GM23338 (cell line): ENCODE results near the gene KLK15.

Experiments used
- CTCF ChIP-seq, 2 experiments: fragments of 200-600 bp in 1 of 2; sonication (generic) in 1 of 2; conservative IDR thresholded peaks; 2 replicates each; pipeline versions ENCODE4 v1.5.1 to v1.6.1; 2016 to 2017; ENCODE audit warnings: antibody characterized with exemption in 2 of 2, low read depth in 2 of 2, mild to moderate bottlenecking in 2 of 2, moderate library complexity in 1 of 2
- EZH2 ChIP-seq: fragments of 200-600 bp; sonication (generic); IDR thresholded peaks from one replicate; pipeline ENCODE4 v1.8.0; 2017; ENCODE audit warnings: antibody characterized with exemption, mild to moderate bottlenecking, low read depth; ENCODE audit not compliant: unreplicated experiment
- EZH2phosphoT487 ChIP-seq: fragments of 200-600 bp; sonication (generic); IDR thresholded peaks from one replicate; pipeline ENCODE4 v1.8.1; 2018; ENCODE audit warnings: antibody characterized with exemption; ENCODE audit not compliant: unreplicated experiment
- JUNB ChIP-seq: IDR thresholded peaks from one replicate; pipeline ENCODE4 v1.6.1; 2016; ENCODE audit warnings: antibody characterized with exemption; ENCODE audit not compliant: unreplicated experiment
- NANOG ChIP-seq: IDR thresholded peaks from 2 replicates; pipeline ENCODE4 v1.6.1; 2016; ENCODE audit warnings: antibody characterized with exemption, borderline replicate concordance
- POLR2AphosphoS5 ChIP-seq: IDR thresholded peaks from 2 replicates; pipeline ENCODE4 v1.6.1; 2016; ENCODE audit warnings: antibody characterized with exemption, low read depth
- ZNF114 ChIP-seq: fragments of 250-450 bp; sonication (Bioruptor Pico); IDR thresholded peaks from 2 replicates; pipeline ENCODE4 v1.5.0; 2020; ENCODE audit warnings: mild to moderate bottlenecking, moderate library complexity
- TF ChIP-seq, protein P1 (sequence below): IDR thresholded peaks from one replicate; pipeline ENCODE4 v1.6.1; 2018; ENCODE audit warnings: antibody characterized with exemption; ENCODE audit not compliant: unreplicated experiment

DNA sequence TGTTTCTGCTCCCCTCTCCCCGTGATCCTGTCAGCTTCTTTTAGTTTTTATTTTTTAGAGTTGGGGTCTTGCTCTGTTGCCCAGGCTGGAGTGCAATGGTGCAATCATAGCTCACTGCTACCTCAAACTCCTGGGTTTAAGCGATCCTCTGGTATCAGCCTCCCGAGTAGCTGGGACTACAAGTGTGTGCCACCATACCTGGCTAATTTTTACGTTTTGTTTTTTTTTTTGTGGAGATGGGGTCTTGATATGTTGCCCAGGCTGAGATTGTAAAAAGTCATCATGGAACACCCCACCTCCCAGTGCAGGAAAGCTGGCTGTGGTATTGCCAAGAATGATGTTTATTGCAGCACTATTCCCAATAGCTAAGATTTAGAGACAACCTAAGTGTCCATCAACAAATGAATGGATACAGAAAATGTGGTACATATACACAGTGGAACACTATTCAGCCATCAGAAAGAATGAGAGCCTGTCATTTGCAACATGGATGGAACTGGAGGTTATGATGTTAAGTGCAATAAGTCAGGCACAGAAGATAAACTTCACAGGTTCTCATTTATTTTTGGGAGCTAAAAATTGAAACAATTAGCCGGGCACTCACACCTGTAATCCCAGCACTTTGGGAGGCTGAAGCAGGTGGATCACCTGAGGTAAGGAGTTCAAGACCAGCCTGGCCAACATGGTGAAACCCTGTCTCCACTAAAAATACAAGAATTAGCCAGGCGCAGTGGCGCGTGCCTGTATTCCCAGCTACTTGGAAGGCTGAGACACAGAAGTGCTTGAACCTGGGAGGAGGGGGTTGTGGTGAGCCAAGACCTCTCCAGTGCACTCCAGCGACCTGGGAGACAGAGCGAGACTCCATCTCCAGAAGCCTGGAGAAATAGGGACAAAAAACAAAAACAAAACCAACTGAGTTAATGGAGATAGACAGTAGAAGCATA lies 6.6 kb upstream of the KLK15 start:
- TF ChIP-seq EZH2phosphoT487 (no peak), CTCF (conservative IDR thresholded peaks at IDR 0.05; ENCODE audit: low read depth in 2 of 2) (no peak), EZH2 (no peak), POLR2AphosphoS5 (no peak), NANOG (no peak), ZNF114 (no peak), JUNB (no peak)
- TF ChIP-seq, protein P1, sequence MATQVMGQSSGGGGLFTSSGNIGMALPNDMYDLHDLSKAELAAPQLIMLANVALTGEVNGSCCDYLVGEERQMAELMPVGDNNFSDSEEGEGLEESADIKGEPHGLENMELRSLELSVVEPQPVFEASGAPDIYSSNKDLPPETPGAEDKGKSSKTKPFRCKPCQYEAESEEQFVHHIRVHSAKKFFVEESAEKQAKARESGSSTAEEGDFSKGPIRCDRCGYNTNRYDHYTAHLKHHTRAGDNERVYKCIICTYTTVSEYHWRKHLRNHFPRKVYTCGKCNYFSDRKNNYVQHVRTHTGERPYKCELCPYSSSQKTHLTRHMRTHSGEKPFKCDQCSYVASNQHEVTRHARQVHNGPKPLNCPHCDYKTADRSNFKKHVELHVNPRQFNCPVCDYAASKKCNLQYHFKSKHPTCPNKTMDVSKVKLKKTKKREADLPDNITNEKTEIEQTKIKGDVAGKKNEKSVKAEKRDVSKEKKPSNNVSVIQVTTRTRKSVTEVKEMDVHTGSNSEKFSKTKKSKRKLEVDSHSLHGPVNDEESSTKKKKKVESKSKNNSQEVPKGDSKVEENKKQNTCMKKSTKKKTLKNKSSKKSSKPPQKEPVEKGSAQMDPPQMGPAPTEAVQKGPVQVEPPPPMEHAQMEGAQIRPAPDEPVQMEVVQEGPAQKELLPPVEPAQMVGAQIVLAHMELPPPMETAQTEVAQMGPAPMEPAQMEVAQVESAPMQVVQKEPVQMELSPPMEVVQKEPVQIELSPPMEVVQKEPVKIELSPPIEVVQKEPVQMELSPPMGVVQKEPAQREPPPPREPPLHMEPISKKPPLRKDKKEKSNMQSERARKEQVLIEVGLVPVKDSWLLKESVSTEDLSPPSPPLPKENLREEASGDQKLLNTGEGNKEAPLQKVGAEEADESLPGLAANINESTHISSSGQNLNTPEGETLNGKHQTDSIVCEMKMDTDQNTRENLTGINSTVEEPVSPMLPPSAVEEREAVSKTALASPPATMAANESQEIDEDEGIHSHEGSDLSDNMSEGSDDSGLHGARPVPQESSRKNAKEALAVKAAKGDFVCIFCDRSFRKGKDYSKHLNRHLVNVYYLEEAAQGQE, result no peak
